Stimulated activated CD8-positive, alpha-beta memory T cell treated with anti-CD3 and anti-CD28 coated beads, Interleukin-4, amount 100 ng/mL, for 4 hours (primary cell): ENCODE results near the gene PRLR.
"Not testable (repeated sequence)": the region's sequence is repeated elsewhere in the genome, so short reads cannot be mapped to it uniquely, and the experiment has no call there.

ENCODE experiments used
- DNase-seq, 2 donors: peaks; one replicate each; pipeline ENCODE4 v3.0.0-alpha.2; 2020; ENCODE audit warnings: low read depth in 2 of 2, low spot score in 1 of 2

PRLR gene

DNA sequence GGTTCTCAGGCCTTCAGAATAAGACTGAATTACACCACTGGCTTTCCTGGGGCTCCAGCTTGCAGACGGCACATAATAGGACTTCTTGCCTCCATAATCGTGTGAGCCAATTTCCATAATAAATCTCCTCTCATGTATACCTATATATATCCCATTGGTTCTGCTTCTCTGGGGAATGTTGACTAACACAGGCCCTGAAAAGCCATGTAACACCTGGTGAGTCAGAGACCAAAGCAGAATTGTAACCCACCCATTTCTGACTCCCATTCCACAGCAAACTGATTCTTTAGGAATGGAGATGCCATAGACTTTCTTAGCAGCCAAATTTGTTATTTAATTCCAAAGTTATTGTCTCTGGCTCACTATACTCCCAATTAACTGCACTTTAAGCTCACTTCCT is 97.1 kb downstream of the PRLR start:
- DNase-seq = no peak

DNA sequence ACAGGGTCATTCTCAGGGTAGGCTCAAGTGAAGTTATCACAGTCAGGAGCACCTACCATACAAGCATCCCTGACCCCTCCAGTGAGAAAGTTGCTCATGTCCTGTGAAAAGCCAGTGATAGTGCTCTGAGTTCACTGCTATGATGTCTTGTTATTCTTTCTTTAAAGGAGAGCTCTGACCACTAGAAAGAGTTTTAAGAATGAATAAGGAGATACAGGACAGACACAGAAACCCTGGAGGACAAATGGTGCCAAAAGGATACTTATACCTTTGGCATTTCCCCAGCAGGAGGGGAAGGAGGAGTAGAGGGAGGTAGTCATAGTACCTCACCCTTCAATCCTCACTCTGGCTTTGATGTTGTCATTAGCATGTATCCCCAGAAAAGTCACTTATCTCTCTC is 98.6 kb downstream of the PRLR start:
- DNase-seq = no peak

- no peak for DNase-seq
Measured at GRCh38 chr5:35129921-35130485, 100.3 kb downstream of the PRLR start.

GRCh38 chr5:35129276-35129675 is 101.0 kb downstream of the PRLR start:
- no peak for DNase-seq

GRCh38 chr5:35127006-35127405 is 103.3 kb downstream of the PRLR start:
- DNase-seq = no peak

- DNase-seq = no peak
Measured at GRCh38 chr5:35125746-35126145, 104.5 kb downstream of the PRLR start.

DNA sequence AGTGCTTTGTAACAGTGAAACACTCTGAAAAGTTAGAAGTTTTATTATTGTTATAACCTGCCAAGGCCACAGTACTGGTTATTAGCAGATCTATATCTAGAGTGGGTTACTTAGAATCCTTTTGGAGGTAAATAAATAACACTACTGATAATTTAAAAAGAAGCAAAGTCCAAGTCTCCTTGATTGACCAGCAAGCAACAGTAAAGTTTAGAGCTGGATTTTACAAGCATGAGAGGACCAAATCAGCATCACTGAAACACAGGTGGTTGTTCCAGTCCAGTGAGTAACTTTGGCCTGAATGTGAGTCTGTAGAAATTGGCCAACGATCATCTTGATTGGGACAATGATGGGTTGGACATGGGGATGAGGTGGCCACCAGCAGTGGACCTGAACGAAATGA is 105.4 kb downstream of the PRLR start:
- DNase-seq = no peak

GRCh38 chr5:35122819-35123218 is 107.5 kb downstream of the PRLR start:
- DNase-seq = no peak

DNA sequence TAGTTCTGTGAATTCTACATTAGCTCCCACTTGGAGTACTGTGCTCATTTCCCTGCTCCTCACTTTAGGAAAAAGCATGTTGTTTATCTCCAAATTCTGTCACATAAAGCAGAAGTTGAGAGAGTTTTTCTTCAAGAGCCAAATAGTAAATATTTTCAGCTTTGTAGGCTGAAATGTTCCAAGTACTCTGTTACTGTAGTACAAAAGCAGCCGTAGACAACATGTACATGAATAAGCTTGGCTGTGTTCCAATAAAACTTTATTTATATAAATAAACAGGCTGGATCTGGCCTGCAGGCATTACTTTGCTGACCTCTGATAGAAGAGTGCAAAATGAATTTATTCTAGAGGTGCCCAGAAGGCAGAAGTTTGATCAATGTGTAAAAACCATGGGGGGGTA is 109.6 kb downstream of the PRLR start:
- no peak for DNase-seq

GRCh38 chr5:35117967-35118366 is 112.3 kb downstream of the PRLR start:
- DNase-seq = no peak

- DNase-seq = no peak
Measured at GRCh38 chr5:35115920-35116319, 114.4 kb downstream of the PRLR start.

- DNase-seq = no peak
Measured at GRCh38 chr5:35114698-35115097, 115.6 kb downstream of the PRLR start.

DNA sequence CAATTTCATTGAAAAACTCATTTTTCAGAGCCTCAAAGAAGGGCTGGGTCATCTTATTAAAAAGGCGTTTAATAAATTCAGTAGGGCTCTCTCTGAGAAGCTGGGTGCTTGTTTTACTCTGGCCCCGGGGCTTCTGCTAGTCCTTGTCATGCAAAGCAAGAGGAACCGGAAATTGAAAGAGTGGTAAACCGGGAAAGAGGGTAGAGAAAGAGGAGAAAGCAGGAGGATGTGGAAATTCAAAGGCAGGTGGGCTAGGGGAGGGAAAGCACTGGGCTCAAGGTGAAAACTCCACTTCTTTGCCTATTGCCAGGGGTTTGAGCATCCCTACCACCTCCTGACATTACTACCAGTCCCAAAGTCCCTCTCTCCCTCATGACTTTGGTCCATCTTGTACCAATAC is 118.0 kb downstream of the PRLR start:
- DNase-seq = no peak

GRCh38 chr5:35104550-35104949 is 125.7 kb downstream of the PRLR start:
- DNase-seq = not testable (repeated sequence)

DNA sequence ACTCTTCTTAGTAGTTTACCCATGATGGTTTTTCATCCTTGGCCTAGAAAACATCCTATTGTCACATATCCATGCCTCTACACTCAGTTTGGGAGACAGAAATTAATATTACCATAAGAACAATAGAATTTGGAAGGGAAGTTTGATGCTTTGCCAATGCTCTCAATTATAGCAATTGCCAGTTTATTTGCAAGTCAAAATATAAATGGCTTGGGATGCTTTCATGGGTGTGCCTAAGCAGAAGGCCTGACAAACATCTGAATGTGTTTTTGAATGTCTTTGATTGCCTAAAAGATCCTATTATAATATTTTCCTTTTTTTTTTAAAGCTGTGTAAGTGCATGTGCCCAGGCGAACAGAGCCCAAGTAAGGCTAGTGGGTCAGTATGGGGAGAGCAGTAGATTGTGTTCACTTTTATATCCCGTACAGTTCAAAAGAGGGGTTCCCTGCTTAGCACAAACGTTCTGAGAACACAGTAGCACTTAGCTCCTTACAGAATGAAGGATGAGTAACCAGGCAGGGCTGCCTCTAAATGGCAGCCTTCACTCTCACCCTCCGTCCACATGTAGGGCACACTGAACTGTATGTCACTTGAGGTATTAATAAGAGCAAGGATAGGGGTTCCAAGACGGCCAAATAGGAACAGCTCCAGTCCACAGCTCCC is 126.5 kb downstream of the PRLR start:
- no peak for DNase-seq

- DNase-seq = not testable (repeated sequence)
Measured at GRCh38 chr5:35101720-35102119, 128.6 kb downstream of the PRLR start.

- no peak for DNase-seq
Measured at GRCh38 chr5:35101016-35101415, 129.3 kb downstream of the PRLR start.

DNA sequence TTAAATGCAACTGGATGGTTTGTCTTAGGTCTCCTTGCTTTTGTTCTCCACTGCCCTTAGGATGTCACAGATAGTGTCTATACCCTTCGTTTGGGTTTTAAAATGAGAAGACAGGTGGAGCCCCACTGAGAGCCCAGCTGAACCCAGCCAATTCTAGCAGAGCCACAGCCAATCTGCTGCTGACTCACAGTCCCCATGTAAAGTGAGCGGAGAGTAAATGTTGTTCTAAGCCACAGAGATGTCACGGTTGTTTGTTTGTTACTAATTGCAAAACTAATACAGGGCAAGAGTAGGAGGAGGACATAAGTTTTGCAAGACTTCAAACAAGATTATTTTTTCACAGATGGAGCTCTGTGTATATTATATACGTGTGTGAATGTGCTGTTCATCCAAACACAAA is 132.1 kb downstream of the PRLR start:
- no peak for DNase-seq

- DNase-seq = no peak
Measured at GRCh38 chr5:35096932-35097331, 133.4 kb downstream of the PRLR start.

GRCh38 chr5:35096216-35096615 is 134.1 kb downstream of the PRLR start:
- no peak for DNase-seq

DNA sequence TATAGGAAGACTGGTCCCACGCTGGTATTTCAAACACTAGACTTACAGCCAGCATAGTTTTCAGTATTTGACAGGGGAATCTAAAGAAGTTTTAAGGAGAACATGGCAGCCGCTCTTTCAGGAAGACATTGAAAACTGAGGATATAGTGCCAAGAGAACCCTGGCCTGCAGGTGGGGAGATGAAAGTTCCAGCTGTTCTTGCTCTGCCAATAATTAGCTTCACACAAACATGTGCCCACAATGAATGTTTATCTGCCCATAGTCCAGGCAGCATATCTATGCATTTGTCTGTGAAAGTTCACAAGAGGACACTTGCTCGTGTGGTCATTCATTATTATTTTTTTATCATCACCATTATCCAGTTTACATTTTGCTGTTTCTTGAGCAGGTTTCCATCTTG is 134.9 kb downstream of the PRLR start:
- no peak for DNase-seq

GRCh38 chr5:35094948-35095347 is 135.3 kb downstream of the PRLR start:
- no peak for DNase-seq

GRCh38 chr5:35092703-35093102 is 137.6 kb downstream of the PRLR start:
- DNase-seq = no peak
